ENCODE data around the gene AKT2.

DNA sequence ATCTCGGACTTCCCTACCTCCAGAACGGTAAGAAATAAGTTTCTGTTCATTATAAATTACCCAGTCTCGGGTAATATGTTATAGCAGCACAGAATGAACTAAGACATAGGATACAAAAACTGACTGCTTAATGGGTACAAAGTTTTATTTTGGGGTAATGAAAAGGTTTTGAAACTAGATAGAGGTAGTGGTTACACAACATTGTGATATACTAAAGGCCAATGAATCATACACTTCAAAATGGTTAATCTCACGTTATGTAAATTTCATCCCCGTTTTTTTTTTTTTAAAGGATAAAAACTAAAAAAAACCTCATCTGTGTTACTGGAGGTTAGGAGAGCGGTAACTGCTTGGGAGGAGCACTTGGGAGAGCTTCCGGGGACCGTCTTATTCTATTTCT, 23.5 kb downstream of the AKT2 start:
- TF ChIP-seq, protein P1, sequence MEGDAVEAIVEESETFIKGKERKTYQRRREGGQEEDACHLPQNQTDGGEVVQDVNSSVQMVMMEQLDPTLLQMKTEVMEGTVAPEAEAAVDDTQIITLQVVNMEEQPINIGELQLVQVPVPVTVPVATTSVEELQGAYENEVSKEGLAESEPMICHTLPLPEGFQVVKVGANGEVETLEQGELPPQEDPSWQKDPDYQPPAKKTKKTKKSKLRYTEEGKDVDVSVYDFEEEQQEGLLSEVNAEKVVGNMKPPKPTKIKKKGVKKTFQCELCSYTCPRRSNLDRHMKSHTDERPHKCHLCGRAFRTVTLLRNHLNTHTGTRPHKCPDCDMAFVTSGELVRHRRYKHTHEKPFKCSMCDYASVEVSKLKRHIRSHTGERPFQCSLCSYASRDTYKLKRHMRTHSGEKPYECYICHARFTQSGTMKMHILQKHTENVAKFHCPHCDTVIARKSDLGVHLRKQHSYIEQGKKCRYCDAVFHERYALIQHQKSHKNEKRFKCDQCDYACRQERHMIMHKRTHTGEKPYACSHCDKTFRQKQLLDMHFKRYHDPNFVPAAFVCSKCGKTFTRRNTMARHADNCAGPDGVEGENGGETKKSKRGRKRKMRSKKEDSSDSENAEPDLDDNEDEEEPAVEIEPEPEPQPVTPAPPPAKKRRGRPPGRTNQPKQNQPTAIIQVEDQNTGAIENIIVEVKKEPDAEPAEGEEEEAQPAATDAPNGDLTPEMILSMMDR (conservative IDR thresholded peaks at IDR 0.05): no peak
- TF ChIP-seq EZH2 (IDR thresholded peaks at IDR 0.05; ENCODE audit: low read depth): no peak

Data from PC-9 (cell line).